Endothelial cell of umbilical vein (primary cell): ENCODE data around the gene SLC44A1.

Experiments
- EZH2 ChIP-seq: IDR thresholded peaks from 2 replicates; pipeline ENCODE4 v1.6.1; 2012; ENCODE audit warnings: borderline replicate concordance, low read depth, mild to moderate bottlenecking, moderate library complexity, low read length, inconsistent platforms; ENCODE audit not compliant: severe bottlenecking
- FOS ChIP-seq: IDR thresholded peaks from 2 replicates; pipeline ENCODE4 v1.6.1; 2011; ENCODE audit warnings: mild to moderate bottlenecking, low read length, moderate library complexity, borderline replicate concordance; ENCODE audit not compliant: insufficient read depth
- GATA2 ChIP-seq: IDR thresholded peaks from 2 replicates; pipeline ENCODE4 v1.7.0; 2011; ENCODE audit warnings: low read depth, mild to moderate bottlenecking, moderate library complexity, mixed read lengths, low read length; ENCODE audit not compliant: insufficient read length, insufficient read depth
- JUN ChIP-seq: IDR thresholded peaks from 2 replicates; pipeline ENCODE4 v1.6.1; 2011; ENCODE audit warnings: borderline replicate concordance, low read depth; ENCODE audit not compliant: insufficient read length, insufficient read depth
- POLR2A ChIP-seq: IDR thresholded peaks from 2 replicates; pipeline ENCODE4 v1.6.1; 2012; ENCODE audit warnings: low read depth, mild to moderate bottlenecking, control low read depth, low read length
- POLR2AphosphoS5 ChIP-seq: IDR thresholded peaks from 2 replicates; pipeline ENCODE4 v1.6.1; 2012; ENCODE audit warnings: low read depth, mild to moderate bottlenecking, control low read depth, low read length, moderate library complexity; ENCODE audit not compliant: insufficient read depth
- TF ChIP-seq, protein P1 (sequence below), 2 donors: IDR thresholded peaks; 1 replicate in 1 of 2; 2 replicates in 1 of 2; pipeline ENCODE4 v1.5.1; 2011; ENCODE audit warnings: low read length in 2 of 2, mild to moderate bottlenecking in 2 of 2, moderate library complexity in 2 of 2, control low read depth in 1 of 2, inconsistent platforms in 1 of 2, low read depth in 1 of 2; ENCODE audit not compliant: insufficient read depth in 1 of 2; ENCODE audit errors: extremely low read depth in 1 of 2
- TF ChIP-seq, protein P2 (sequence below): IDR thresholded peaks from 2 replicates; pipeline ENCODE4 v1.6.1; 2011; ENCODE audit not compliant: insufficient read depth, insufficient read length

GRCh38 chr9:105283795-105284194 is 39.3 kb downstream of the SLC44A1 start:
- TF ChIP-seq, protein P1, sequence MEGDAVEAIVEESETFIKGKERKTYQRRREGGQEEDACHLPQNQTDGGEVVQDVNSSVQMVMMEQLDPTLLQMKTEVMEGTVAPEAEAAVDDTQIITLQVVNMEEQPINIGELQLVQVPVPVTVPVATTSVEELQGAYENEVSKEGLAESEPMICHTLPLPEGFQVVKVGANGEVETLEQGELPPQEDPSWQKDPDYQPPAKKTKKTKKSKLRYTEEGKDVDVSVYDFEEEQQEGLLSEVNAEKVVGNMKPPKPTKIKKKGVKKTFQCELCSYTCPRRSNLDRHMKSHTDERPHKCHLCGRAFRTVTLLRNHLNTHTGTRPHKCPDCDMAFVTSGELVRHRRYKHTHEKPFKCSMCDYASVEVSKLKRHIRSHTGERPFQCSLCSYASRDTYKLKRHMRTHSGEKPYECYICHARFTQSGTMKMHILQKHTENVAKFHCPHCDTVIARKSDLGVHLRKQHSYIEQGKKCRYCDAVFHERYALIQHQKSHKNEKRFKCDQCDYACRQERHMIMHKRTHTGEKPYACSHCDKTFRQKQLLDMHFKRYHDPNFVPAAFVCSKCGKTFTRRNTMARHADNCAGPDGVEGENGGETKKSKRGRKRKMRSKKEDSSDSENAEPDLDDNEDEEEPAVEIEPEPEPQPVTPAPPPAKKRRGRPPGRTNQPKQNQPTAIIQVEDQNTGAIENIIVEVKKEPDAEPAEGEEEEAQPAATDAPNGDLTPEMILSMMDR (IDR thresholded peaks at IDR 0.05; ENCODE audit: extremely low read depth in 1 of 2, insufficient read depth in 1 of 2, low read depth in 1 of 2, low read length in 2 of 2): no peak
- TF ChIP-seq POLR2AphosphoS5 (no peak), POLR2A (no peak), EZH2 (no peak), JUN (no peak), GATA2 (no peak), FOS (no peak)
- TF ChIP-seq, protein P2, sequence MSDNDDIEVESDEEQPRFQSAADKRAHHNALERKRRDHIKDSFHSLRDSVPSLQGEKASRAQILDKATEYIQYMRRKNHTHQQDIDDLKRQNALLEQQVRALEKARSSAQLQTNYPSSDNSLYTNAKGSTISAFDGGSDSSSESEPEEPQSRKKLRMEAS: no peak
